ENCODE data around the gene FOXN3. TPM values are rescaled to one million over a fixed set of nuclear protein-coding genes. Genes with fewer than 3 reads are reported as not detected.

The FOXN3 gene
- polyA plus RNA-seq, 1 donor: 39.5 TPM

GRCh38 chr14:89292579-89293313 is 124.3 kb downstream of the FOXN3 start:
- no peak overlapping the region for H3K4me3 ChIP-seq (ENCODE audit: low read length)
- WGBS (ENCODE audit: insufficient coverage, low lambda C conversion rate): 100% methylated on average over 1 of the region's 13 CpGs
- H3K9me3 ChIP-seq (ENCODE audit: control insufficient read depth, low read depth, low read length): no peaks in the 10 kb centered on the region
- H3K36me3 ChIP-seq (ENCODE audit: control insufficient read depth, insufficient read depth, low read length): peaks cover 15% of the 10 kb centered on the region
- H3K27me3 ChIP-seq (ENCODE audit: control insufficient read depth, insufficient read depth, low read length): no peaks in the 10 kb centered on the region
- no peak for DNase-seq
- no peak overlapping the region for H3K27ac ChIP-seq (ENCODE audit: low read length)
- H3K4me1 ChIP-seq (ENCODE audit: control insufficient read depth, insufficient read depth, low read length): no peaks in the 10 kb centered on the region

- DNase-seq: no peak
- H3K4me3 ChIP-seq (ENCODE audit: low read length): no peak overlapping the region
- peaks cover 15% of the 10 kb centered on the region for H3K36me3 ChIP-seq (ENCODE audit: control insufficient read depth, insufficient read depth, low read length)
- no peak overlapping the region for H3K27ac ChIP-seq (ENCODE audit: low read length)
- no peaks in the 10 kb centered on the region for H3K27me3 ChIP-seq (ENCODE audit: control insufficient read depth, insufficient read depth, low read length)
- no CpG with 5 or more reads among the region's 9 CpGs for WGBS (ENCODE audit: insufficient coverage, low lambda C conversion rate)
- no peaks in the 10 kb centered on the region for H3K4me1 ChIP-seq (ENCODE audit: control insufficient read depth, insufficient read depth, low read length)
- no peaks in the 10 kb centered on the region for H3K9me3 ChIP-seq (ENCODE audit: control insufficient read depth, low read depth, low read length)
These were observed 125.6 kb downstream of the FOXN3 start for GRCh38 chr14:89291351-89291940.

- H3K9me3 ChIP-seq (ENCODE audit: control insufficient read depth, low read depth, low read length): no peaks in the 10 kb centered on the region
- no peaks in the 10 kb centered on the region for H3K27me3 ChIP-seq (ENCODE audit: control insufficient read depth, insufficient read depth, low read length)
- H3K36me3 ChIP-seq (ENCODE audit: control insufficient read depth, insufficient read depth, low read length): peaks cover 15% of the 10 kb centered on the region
- no CpG with 5 or more reads among the region's 8 CpGs for WGBS (ENCODE audit: insufficient coverage, low lambda C conversion rate)
- no peak for DNase-seq
- H3K27ac ChIP-seq (ENCODE audit: low read length): no peak overlapping the region
- no peak overlapping the region for H3K4me3 ChIP-seq (ENCODE audit: low read length)
- no peaks in the 10 kb centered on the region for H3K4me1 ChIP-seq (ENCODE audit: control insufficient read depth, insufficient read depth, low read length)
These were observed 126.2 kb downstream of the FOXN3 start for GRCh38 chr14:89290813-89291212.

GRCh38 chr14:89289477-89289876 is 127.6 kb downstream of the FOXN3 start:
- H3K27ac ChIP-seq (ENCODE audit: low read length): no peak overlapping the region
- WGBS (ENCODE audit: insufficient coverage, low lambda C conversion rate): 75% methylated on average over 4 of the region's 5 CpGs
- peaks cover 8% of the 10 kb centered on the region for H3K36me3 ChIP-seq (ENCODE audit: control insufficient read depth, insufficient read depth, low read length)
- no peaks in the 10 kb centered on the region for H3K9me3 ChIP-seq (ENCODE audit: control insufficient read depth, low read depth, low read length)
- H3K4me1 ChIP-seq (ENCODE audit: control insufficient read depth, insufficient read depth, low read length): no peaks in the 10 kb centered on the region
- no peak for DNase-seq
- H3K4me3 ChIP-seq (ENCODE audit: low read length): no peak overlapping the region
- no peaks in the 10 kb centered on the region for H3K27me3 ChIP-seq (ENCODE audit: control insufficient read depth, insufficient read depth, low read length)

- DNase-seq: no peak
- H3K27ac ChIP-seq (ENCODE audit: low read length): no peak overlapping the region
- H3K27me3 ChIP-seq (ENCODE audit: control insufficient read depth, insufficient read depth, low read length): no peaks in the 10 kb centered on the region
- H3K4me1 ChIP-seq (ENCODE audit: control insufficient read depth, insufficient read depth, low read length): no peaks in the 10 kb centered on the region
- WGBS (ENCODE audit: insufficient coverage, low lambda C conversion rate): 78% methylated on average over 3 of the region's 3 CpGs
- H3K9me3 ChIP-seq (ENCODE audit: control insufficient read depth, low read depth, low read length): no peaks in the 10 kb centered on the region
- peaks cover 8% of the 10 kb centered on the region for H3K36me3 ChIP-seq (ENCODE audit: control insufficient read depth, insufficient read depth, low read length)
- H3K4me3 ChIP-seq (ENCODE audit: low read length): no peak overlapping the region
These were observed 128.9 kb downstream of the FOXN3 start for GRCh38 chr14:89288114-89288513.

- no peaks in the 10 kb centered on the region for H3K27me3 ChIP-seq (ENCODE audit: control insufficient read depth, insufficient read depth, low read length)
- H3K27ac ChIP-seq (ENCODE audit: low read length): no peak overlapping the region
- no peaks in the 10 kb centered on the region for H3K9me3 ChIP-seq (ENCODE audit: control insufficient read depth, low read depth, low read length)
- H3K36me3 ChIP-seq (ENCODE audit: control insufficient read depth, insufficient read depth, low read length): peaks cover 12% of the 10 kb centered on the region
- no peak overlapping the region for H3K4me3 ChIP-seq (ENCODE audit: low read length)
- DNase-seq: no peak
- no CpG with 5 or more reads among the region's 13 CpGs for whole genome bisulfite sequencing (ENCODE audit: insufficient coverage, low lambda C conversion rate)
- no peaks in the 10 kb centered on the region for H3K4me1 ChIP-seq (ENCODE audit: control insufficient read depth, insufficient read depth, low read length)
These were observed 132.5 kb downstream of the FOXN3 start for GRCh38 chr14:89284333-89285058.

GRCh38 chr14:89283327-89284060 is 133.5 kb downstream of the FOXN3 start:
- H3K9me3 ChIP-seq (ENCODE audit: control insufficient read depth, low read depth, low read length): no peaks in the 10 kb centered on the region
- no CpG with 5 or more reads among the region's 6 CpGs for WGBS (ENCODE audit: insufficient coverage, low lambda C conversion rate)
- peaks cover 12% of the 10 kb centered on the region for H3K36me3 ChIP-seq (ENCODE audit: control insufficient read depth, insufficient read depth, low read length)
- DNase-seq: no peak
- H3K27me3 ChIP-seq (ENCODE audit: control insufficient read depth, insufficient read depth, low read length): no peaks in the 10 kb centered on the region
- H3K27ac ChIP-seq (ENCODE audit: low read length): no peak overlapping the region
- no peak overlapping the region for H3K4me3 ChIP-seq (ENCODE audit: low read length)
- H3K4me1 ChIP-seq (ENCODE audit: control insufficient read depth, insufficient read depth, low read length): no peaks in the 10 kb centered on the region

- H3K9me3 ChIP-seq (ENCODE audit: control insufficient read depth, low read depth, low read length): no peaks in the 10 kb centered on the region
- H3K27ac ChIP-seq (ENCODE audit: low read length): no peak overlapping the region
- H3K4me3 ChIP-seq (ENCODE audit: low read length): no peak overlapping the region
- 100% methylated on average over 1 of the region's 4 CpGs for WGBS (ENCODE audit: insufficient coverage, low lambda C conversion rate)
- H3K27me3 ChIP-seq (ENCODE audit: control insufficient read depth, insufficient read depth, low read length): no peaks in the 10 kb centered on the region
- DNase-seq: no peak
- no peaks in the 10 kb centered on the region for H3K4me1 ChIP-seq (ENCODE audit: control insufficient read depth, insufficient read depth, low read length)
- peaks cover 12% of the 10 kb centered on the region for H3K36me3 ChIP-seq (ENCODE audit: control insufficient read depth, insufficient read depth, low read length)
These were observed 134.8 kb downstream of the FOXN3 start for GRCh38 chr14:89282191-89282590.

GRCh38 chr14:89280600-89280999 is 136.4 kb downstream of the FOXN3 start:
- Histone ChIP-seq H3K4me1 (ENCODE audit: control insufficient read depth, insufficient read depth, low read length) (no peaks in the 10 kb centered on the region), H3K36me3 (ENCODE audit: control insufficient read depth, insufficient read depth, low read length) (peaks cover 14% of the 10 kb centered on the region), H3K27me3 (ENCODE audit: control insufficient read depth, insufficient read depth, low read length) (no peaks in the 10 kb centered on the region), H3K9me3 (ENCODE audit: control insufficient read depth, low read depth, low read length) (no peaks in the 10 kb centered on the region), H3K27ac (ENCODE audit: low read length) (no peak overlapping the region), H3K4me3 (ENCODE audit: low read length) (no peak overlapping the region)
- WGBS (ENCODE audit: insufficient coverage, low lambda C conversion rate): no CpG with 5 or more reads among the region's 10 CpGs
- no peak for DNase-seq

- no peak for DNase-seq
- H3K4me1 ChIP-seq (ENCODE audit: control insufficient read depth, insufficient read depth, low read length): no peaks in the 10 kb centered on the region
- WGBS (ENCODE audit: insufficient coverage, low lambda C conversion rate): 91% methylated on average over 1 of the region's 9 CpGs
- no peaks in the 10 kb centered on the region for H3K9me3 ChIP-seq (ENCODE audit: control insufficient read depth, low read depth, low read length)
- no peak overlapping the region for H3K4me3 ChIP-seq (ENCODE audit: low read length)
- no peak overlapping the region for H3K27ac ChIP-seq (ENCODE audit: low read length)
- no peaks in the 10 kb centered on the region for H3K27me3 ChIP-seq (ENCODE audit: control insufficient read depth, insufficient read depth, low read length)
- peaks cover 14% of the 10 kb centered on the region for H3K36me3 ChIP-seq (ENCODE audit: control insufficient read depth, insufficient read depth, low read length)
These were observed 137.3 kb downstream of the FOXN3 start for GRCh38 chr14:89279649-89280232.

All from large intestine (tissue), 3 donors.